GM23338 (cell line): ENCODE results near the gene CDKN2A. TPM values are rescaled to one million over a fixed set of nuclear protein-coding genes. Genes with fewer than 3 reads are reported as not detected.

Source experiments
- ATAC-seq: fragments of 200-7000 bp; cut with Tn5 transposase; 3 replicates; pipeline ENCODE4 v1.9.1; 2020
- DNase-seq: peaks from one replicate; pipeline ENCODE4 v3.0.0-alpha.2; 2015; ENCODE audit warnings: low spot score
- H2AFZ ChIP-seq: fragments of 200-600 bp; sonication (generic); 2 replicates; pipeline ENCODE4 v1.8.0; 2016; ENCODE audit warnings: antibody characterized with exemption, mild to moderate bottlenecking, moderate library complexity
- H3F3A ChIP-seq: fragments of 200-600 bp; sonication (generic); replicated peaks from 2 replicates; pipeline ENCODE4 v1.8.0; 2017; ENCODE audit warnings: antibody characterized with exemption, mixed run types, low read depth
- H3K27ac ChIP-seq: fragments of 200-600 bp; sonication (generic); 2 replicates; pipeline ENCODE4 v1.6.1; 2016; ENCODE audit warnings: low read depth
- H3K27me3 ChIP-seq: fragments of 200-600 bp; sonication (generic); 2 replicates; pipeline ENCODE4 v1.8.0; 2016; ENCODE audit warnings: mild to moderate bottlenecking, mixed run types, moderate library complexity; ENCODE audit not compliant: insufficient read depth
- H3K36me3 ChIP-seq: fragments of 200-600 bp; sonication (generic); 2 replicates; pipeline ENCODE4 v1.8.0; 2016; ENCODE audit warnings: mild to moderate bottlenecking; ENCODE audit not compliant: insufficient read depth
- H3K4me1 ChIP-seq: fragments of 200-600 bp; sonication (generic); 2 replicates; pipeline ENCODE4 v1.8.0; 2016; ENCODE audit warnings: mild to moderate bottlenecking, moderate library complexity; ENCODE audit not compliant: insufficient read depth
- H3K4me2 ChIP-seq: fragments of 200-600 bp; sonication (generic); 2 replicates; pipeline ENCODE4 v1.7.1; 2017; ENCODE audit warnings: mixed run types
- H3K4me3 ChIP-seq: fragments of 200-600 bp; sonication (generic); 2 replicates; pipeline ENCODE4 v1.6.1; 2016; ENCODE audit warnings: mixed run types
- H3K79me2 ChIP-seq: fragments of 200-600 bp; sonication (generic); replicated peaks from 2 replicates; pipeline ENCODE4 v1.8.0; 2017; ENCODE audit warnings: mild to moderate bottlenecking; ENCODE audit not compliant: insufficient read depth
- H3K9me2 ChIP-seq: fragments of 200-600 bp; sonication (generic); 2 replicates; pipeline ENCODE4 v1.8.0; 2017; ENCODE audit not compliant: insufficient read depth
- H4K20me1 ChIP-seq: fragments of 200-600 bp; sonication (generic); replicated peaks from 2 replicates; pipeline ENCODE4 v1.8.0; 2017; ENCODE audit warnings: mild to moderate bottlenecking; ENCODE audit not compliant: insufficient read depth
- H3K27ac Mint-ChIP-seq: 2 replicates; pipeline ENCODE4 v1.8.0; 2020; ENCODE audit warnings: inconsistent platforms, mild to moderate bottlenecking, moderate library complexity, mixed read lengths
- H3K27me3 Mint-ChIP-seq: 3 replicates; pipeline ENCODE4 v1.8.0; 2022; ENCODE audit warnings: low read depth, mild to moderate bottlenecking, moderate library complexity, mixed read lengths, inconsistent platforms; ENCODE audit not compliant: insufficient read depth, poor library complexity
- H3K36me3 Mint-ChIP-seq: 3 replicates; pipeline ENCODE4 v1.8.0; 2021; ENCODE audit warnings: low read depth, mild to moderate bottlenecking, inconsistent platforms, moderate library complexity, mixed read lengths
- H3K4me1 Mint-ChIP-seq: 3 replicates; pipeline ENCODE4 v1.8.0; 2020; ENCODE audit warnings: mild to moderate bottlenecking, inconsistent platforms, mixed read lengths
- H3K4me3 Mint-ChIP-seq: 3 replicates; pipeline ENCODE4 v1.8.0; 2021; ENCODE audit warnings: moderate library complexity, mild to moderate bottlenecking, inconsistent platforms, mixed read lengths
- H3K9me3 Mint-ChIP-seq: 3 replicates; pipeline ENCODE4 v1.8.0; 2020; ENCODE audit warnings: moderate library complexity, mild to moderate bottlenecking, inconsistent platforms, mixed read lengths
- CREB1 ChIP-seq: fragments of 250-450 bp; sonication (Bioruptor Pico); IDR thresholded peaks from 2 replicates; pipeline ENCODE4 v1.5.0; 2020; ENCODE audit warnings: low read depth, mild to moderate bottlenecking, moderate library complexity
- EZH2 ChIP-seq: fragments of 200-600 bp; sonication (generic); IDR thresholded peaks from one replicate; pipeline ENCODE4 v1.8.0; 2017; ENCODE audit warnings: antibody characterized with exemption, mild to moderate bottlenecking, low read depth; ENCODE audit not compliant: unreplicated experiment
- EZH2phosphoT487 ChIP-seq: fragments of 200-600 bp; sonication (generic); IDR thresholded peaks from one replicate; pipeline ENCODE4 v1.8.1; 2018; ENCODE audit warnings: antibody characterized with exemption; ENCODE audit not compliant: unreplicated experiment
- NANOG ChIP-seq: IDR thresholded peaks from 2 replicates; pipeline ENCODE4 v1.6.1; 2016; ENCODE audit warnings: antibody characterized with exemption, borderline replicate concordance
- POLR2AphosphoS5 ChIP-seq: IDR thresholded peaks from 2 replicates; pipeline ENCODE4 v1.6.1; 2016; ENCODE audit warnings: antibody characterized with exemption, low read depth
- ZNF114 ChIP-seq: fragments of 250-450 bp; sonication (Bioruptor Pico); IDR thresholded peaks from 2 replicates; pipeline ENCODE4 v1.5.0; 2020; ENCODE audit warnings: mild to moderate bottlenecking, moderate library complexity
- ZNF331 ChIP-seq: fragments of 250-450 bp; sonication (Bioruptor Pico); IDR thresholded peaks from 2 replicates; pipeline ENCODE4 v1.5.0; 2020; ENCODE audit warnings: low read depth, mild to moderate bottlenecking, moderate library complexity
- polyA plus RNA-seq: library from polyadenylated mRNA; unstranded; fragments of >200 nt; fragmentation: Nextera tagmentation; extraction: Ambion mirVana; gene quantifications from 2 replicates; pipeline ENCODE4 v1.2.1, GENCODE V29; 2016
- total RNA-seq: library from RNA; depleted of rRNA; stranded (reverse); fragments of >200 nt; shearing (Covaris generic); gene quantifications from 2 replicates; pipeline ENCODE4 v1.2.3, GENCODE V29; 2014
- TF ChIP-seq, protein P1 (sequence below): IDR thresholded peaks from 2 replicates; pipeline ENCODE4 v1.6.1; 2016; ENCODE audit warnings: antibody characterized with exemption
- TF ChIP-seq, protein P2 (sequence below), 2 experiments: fragments of 200-600 bp in 1 of 2; sonication (generic) in 1 of 2; conservative IDR thresholded peaks; 2 replicates each; pipeline versions ENCODE4 v1.5.1 to v1.6.1; 2016 to 2017; ENCODE audit warnings: antibody characterized with exemption in 2 of 2, low read depth in 2 of 2, mild to moderate bottlenecking in 2 of 2, moderate library complexity in 1 of 2

CDKN2A gene
- total and polyA plus RNA-seq, 2 experiments from 2014 or later, result 0.87 to 2.7 TPM

DNA sequence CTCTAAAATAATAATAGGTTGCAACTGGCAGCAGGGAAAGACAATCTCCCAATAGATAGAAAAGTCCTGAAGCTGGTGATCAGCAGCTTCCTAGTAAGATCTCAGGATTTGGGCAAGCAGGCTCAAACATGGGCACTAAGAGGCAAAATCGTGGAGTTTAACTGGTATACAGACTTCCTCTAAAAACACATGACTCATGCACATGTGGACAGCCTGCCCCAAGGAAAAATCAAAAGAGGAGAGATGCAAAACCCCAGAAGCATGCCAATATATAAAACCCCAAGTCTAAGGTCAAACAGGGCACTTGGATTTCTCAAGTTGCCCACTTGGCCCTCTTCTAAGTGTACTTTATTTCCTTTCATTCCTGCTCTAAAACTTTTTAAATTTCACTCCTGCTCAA, 62.8 kb downstream of the CDKN2A start:
- no peak for ATAC-seq
- no peaks in the 10 kb centered on the region for H3F3A ChIP-seq
- H3K9me3 Mint-ChIP-seq, result peaks cover 3% of the 10 kb centered on the region; the same call in 1 of the 3 replicates

DNA sequence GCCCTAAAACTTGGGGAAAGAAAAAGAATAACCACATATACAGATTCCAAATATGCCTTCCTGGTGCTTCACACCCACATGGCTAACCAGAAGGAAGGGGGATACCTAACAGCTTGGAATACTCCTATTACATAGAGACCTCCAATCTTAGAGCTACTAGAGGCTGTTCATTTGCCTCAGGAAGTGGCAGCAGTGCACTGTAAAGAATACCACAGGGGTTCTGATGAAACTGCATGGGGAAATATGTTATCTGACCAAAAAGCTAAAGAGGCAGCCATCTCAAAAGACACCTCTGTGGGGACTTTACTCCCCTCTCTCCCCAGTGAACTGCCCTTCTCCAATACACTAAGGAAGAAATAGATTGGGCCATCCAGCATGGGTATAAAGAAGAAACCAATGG, 66.4 kb downstream of the CDKN2A start:
- H3K79me2 ChIP-seq, result no peaks in the 10 kb centered on the region
- H3K9me2 ChIP-seq, result peaks cover 26% of the 10 kb centered on the region
- H2AFZ ChIP-seq, result no peak overlapping the region
- ATAC-seq (no peak), DNase-seq (no peak)
- H4K20me1 ChIP-seq, result no peaks in the 10 kb centered on the region
- H3F3A ChIP-seq, result no peaks in the 10 kb centered on the region
- peaks cover 12% of the 10 kb centered on the region for H3K4me1 ChIP-seq
- H3K4me3 ChIP-seq, result no peak overlapping the region
- Mint-ChIP-seq H3K36me3 (peaks cover 10% of the 10 kb centered on the region; the same call in 2 of the 3 replicates), H3K4me1 (peaks cover 13% of the 10 kb centered on the region), H3K27me3 (peaks cover 4% of the 10 kb centered on the region), H3K9me3 (peaks cover 3% of the 10 kb centered on the region; the same call in 1 of the 3 replicates), H3K27ac (no peak overlapping the region), H3K4me3 (no peak overlapping the region)
- no peak overlapping the region for H3K27ac ChIP-seq
- TF ChIP-seq, protein P1, sequence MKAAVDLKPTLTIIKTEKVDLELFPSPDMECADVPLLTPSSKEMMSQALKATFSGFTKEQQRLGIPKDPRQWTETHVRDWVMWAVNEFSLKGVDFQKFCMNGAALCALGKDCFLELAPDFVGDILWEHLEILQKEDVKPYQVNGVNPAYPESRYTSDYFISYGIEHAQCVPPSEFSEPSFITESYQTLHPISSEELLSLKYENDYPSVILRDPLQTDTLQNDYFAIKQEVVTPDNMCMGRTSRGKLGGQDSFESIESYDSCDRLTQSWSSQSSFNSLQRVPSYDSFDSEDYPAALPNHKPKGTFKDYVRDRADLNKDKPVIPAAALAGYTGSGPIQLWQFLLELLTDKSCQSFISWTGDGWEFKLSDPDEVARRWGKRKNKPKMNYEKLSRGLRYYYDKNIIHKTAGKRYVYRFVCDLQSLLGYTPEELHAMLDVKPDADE, result no peak
- no peak for TF ChIP-seq CREB1 (CRISPR knock-in tag)
- H3K4me2 ChIP-seq, result no peak overlapping the region
- H3K36me3 ChIP-seq, result no peaks in the 10 kb centered on the region
- no peaks in the 10 kb centered on the region for H3K27me3 ChIP-seq

More for the DNA sequence above, 62.8 kb downstream of the CDKN2A start:
- Histone ChIP-seq H2AFZ (no peak overlapping the region), H3K27me3 (no peaks in the 10 kb centered on the region), H3K4me2 (no peak overlapping the region), H3K4me3 (no peak overlapping the region), H4K20me1 (no peaks in the 10 kb centered on the region), H3K4me1 (peaks cover 28% of the 10 kb centered on the region), H3K9me2 (peaks cover 19% of the 10 kb centered on the region), H3K79me2 (no peaks in the 10 kb centered on the region), H3K36me3 (no peaks in the 10 kb centered on the region), H3K27ac (no peak overlapping the region)
- DNase-seq, result no peak
- no peak for TF ChIP-seq EZH2phosphoT487
- Mint-ChIP-seq H3K4me1 (peaks cover 36% of the 10 kb centered on the region), H3K27ac (no peak overlapping the region), H3K36me3 (peaks cover 10% of the 10 kb centered on the region; the same call in 2 of the 3 replicates), H3K4me3 (no peak overlapping the region), H3K27me3 (peaks cover 4% of the 10 kb centered on the region)

DNA sequence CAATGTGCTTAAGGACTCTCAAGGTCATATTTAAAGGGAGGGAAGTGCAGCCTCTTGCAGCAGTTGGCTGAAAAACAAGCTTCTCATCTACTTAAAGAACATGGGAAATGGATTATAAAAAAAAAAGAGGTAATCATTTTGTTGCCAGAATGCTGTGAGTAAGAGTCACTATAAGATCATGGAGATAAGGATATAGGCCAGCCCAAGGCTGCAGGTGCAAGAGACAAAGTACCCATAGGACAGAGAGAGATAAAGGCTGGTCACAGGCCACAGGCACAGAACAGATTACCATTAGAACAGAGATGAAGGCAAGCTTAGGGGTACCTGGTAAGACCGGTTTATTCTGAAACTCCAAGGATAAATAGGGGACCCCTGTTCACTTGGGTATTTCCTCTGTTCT, 70.5 kb downstream of the CDKN2A start:
- Histone ChIP-seq H3K27me3 (no peaks in the 10 kb centered on the region), H3K4me3 (no peak overlapping the region), H3F3A (no peaks in the 10 kb centered on the region), H3K36me3 (no peaks in the 10 kb centered on the region), H3K27ac (no peak overlapping the region), H2AFZ (no peak overlapping the region), H3K79me2 (no peaks in the 10 kb centered on the region), H4K20me1 (no peaks in the 10 kb centered on the region), H3K4me2 (no peak overlapping the region), H3K4me1 (peaks cover 16% of the 10 kb centered on the region; the same call in 1 of the 2 replicates), H3K9me2 (peaks cover 14% of the 10 kb centered on the region)
- Mint-ChIP-seq H3K27ac (no peak overlapping the region), H3K4me3 (no peak overlapping the region), H3K9me3 (no peaks in the 10 kb centered on the region), H3K36me3 (peaks cover 3% of the 10 kb centered on the region; the same call in 1 of the 3 replicates), H3K27me3 (peaks cover 4% of the 10 kb centered on the region), H3K4me1 (peaks cover 15% of the 10 kb centered on the region)
- DNase-seq, result no peak
- no peak for ATAC-seq
- no peak for TF ChIP-seq EZH2phosphoT487
- TF ChIP-seq EZH2, result no peak
- TF ChIP-seq ZNF114 (CRISPR knock-in tag), result no peak
- TF ChIP-seq, protein P1, result no peak
- no peak for TF ChIP-seq ZNF331 (CRISPR knock-in tag)
- no peak for TF ChIP-seq NANOG
- no peak for TF ChIP-seq POLR2AphosphoS5
- TF ChIP-seq, protein P2, sequence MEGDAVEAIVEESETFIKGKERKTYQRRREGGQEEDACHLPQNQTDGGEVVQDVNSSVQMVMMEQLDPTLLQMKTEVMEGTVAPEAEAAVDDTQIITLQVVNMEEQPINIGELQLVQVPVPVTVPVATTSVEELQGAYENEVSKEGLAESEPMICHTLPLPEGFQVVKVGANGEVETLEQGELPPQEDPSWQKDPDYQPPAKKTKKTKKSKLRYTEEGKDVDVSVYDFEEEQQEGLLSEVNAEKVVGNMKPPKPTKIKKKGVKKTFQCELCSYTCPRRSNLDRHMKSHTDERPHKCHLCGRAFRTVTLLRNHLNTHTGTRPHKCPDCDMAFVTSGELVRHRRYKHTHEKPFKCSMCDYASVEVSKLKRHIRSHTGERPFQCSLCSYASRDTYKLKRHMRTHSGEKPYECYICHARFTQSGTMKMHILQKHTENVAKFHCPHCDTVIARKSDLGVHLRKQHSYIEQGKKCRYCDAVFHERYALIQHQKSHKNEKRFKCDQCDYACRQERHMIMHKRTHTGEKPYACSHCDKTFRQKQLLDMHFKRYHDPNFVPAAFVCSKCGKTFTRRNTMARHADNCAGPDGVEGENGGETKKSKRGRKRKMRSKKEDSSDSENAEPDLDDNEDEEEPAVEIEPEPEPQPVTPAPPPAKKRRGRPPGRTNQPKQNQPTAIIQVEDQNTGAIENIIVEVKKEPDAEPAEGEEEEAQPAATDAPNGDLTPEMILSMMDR (conservative IDR thresholded peaks at IDR 0.05; ENCODE audit: low read depth in 2 of 2), result no peak
